Astrocyte (in vitro differentiated cells and primary cell): Measurements from ENCODE around the gene SERPINE3. TPM values are rescaled to one million over a fixed set of nuclear protein-coding genes. Genes with fewer than 3 reads are reported as not detected.

Experiments used
- DNase-seq: peaks from one replicate; pipeline ENCODE4 v3.0.0-alpha.2; 2010; ENCODE audit warnings: low read depth
- FAIRE-seq: peaks from 2 replicates; lab custom pipeline; 2011; peaks lifted over from hg19 to GRCh38; lab: Jason Lieb, UNC
- H2AFZ ChIP-seq: 2 replicates; pipeline ENCODE4 v1.6.0; 2012; ENCODE audit warnings: low read depth, low read length, inconsistent platforms
- H3K27ac ChIP-seq: 2 replicates; pipeline ENCODE4 v1.5.1; 2011; ENCODE audit warnings: low read depth, low read length, inconsistent platforms
- H3K27me3 ChIP-seq: 2 replicates; pipeline ENCODE4 v1.6.0; 2011; ENCODE audit warnings: low read length, inconsistent platforms; ENCODE audit not compliant: insufficient read depth
- H3K36me3 ChIP-seq: 2 replicates; pipeline ENCODE4 v1.5.1; 2011; ENCODE audit warnings: low read length, inconsistent platforms; ENCODE audit not compliant: insufficient read depth
- H3K4me1 ChIP-seq: 2 replicates; pipeline ENCODE4 v1.5.1; 2011; ENCODE audit warnings: low read length, inconsistent platforms; ENCODE audit not compliant: insufficient read depth
- H3K4me2 ChIP-seq: 2 replicates; pipeline ENCODE4 v1.6.0; 2012; ENCODE audit warnings: low read length, inconsistent platforms
- H3K4me3 ChIP-seq: 2 replicates; pipeline ENCODE4 v1.5.1; 2011; ENCODE audit warnings: low read depth, mild to moderate bottlenecking, low read length, inconsistent platforms; ENCODE audit not compliant: insufficient read depth
- H3K79me2 ChIP-seq: 2 replicates; pipeline ENCODE4 v1.6.0; 2012; ENCODE audit warnings: mild to moderate bottlenecking, low read length, inconsistent platforms; ENCODE audit not compliant: insufficient read depth
- H3K9ac ChIP-seq: 2 replicates; pipeline ENCODE4 v1.6.0; 2012; ENCODE audit warnings: mild to moderate bottlenecking, low read length, inconsistent platforms
- H3K9me3 ChIP-seq: 2 replicates; pipeline ENCODE4 v1.5.1; 2012; ENCODE audit warnings: low read depth, mild to moderate bottlenecking, low read length, inconsistent platforms; ENCODE audit not compliant: insufficient read depth
- H4K20me1 ChIP-seq: 2 replicates; pipeline ENCODE4 v1.6.0; 2012; ENCODE audit warnings: low read length, inconsistent platforms; ENCODE audit not compliant: insufficient read depth
- H3K27ac Mint-ChIP-seq: one replicate; pipeline ENCODE4 v1.8.0; 2021; ENCODE audit warnings: mild to moderate bottlenecking, mixed read lengths; ENCODE audit not compliant: unreplicated experiment
- H3K27me3 Mint-ChIP-seq: one replicate; pipeline ENCODE4 v1.8.0; 2021; ENCODE audit warnings: low read depth, mixed read lengths; ENCODE audit not compliant: unreplicated experiment
- H3K36me3 Mint-ChIP-seq: one replicate; pipeline ENCODE4 v1.8.0; 2021; ENCODE audit warnings: low read depth, mixed read lengths; ENCODE audit not compliant: unreplicated experiment
- H3K4me1 Mint-ChIP-seq: one replicate; pipeline ENCODE4 v1.8.0; 2021; ENCODE audit warnings: low read depth, mixed read lengths; ENCODE audit not compliant: unreplicated experiment
- H3K4me3 Mint-ChIP-seq: one replicate; pipeline ENCODE4 v1.8.0; 2021; ENCODE audit warnings: mild to moderate bottlenecking, moderate library complexity, mixed read lengths; ENCODE audit not compliant: unreplicated experiment
- H3K9me3 Mint-ChIP-seq: one replicate; pipeline ENCODE4 v1.8.0; 2021; ENCODE audit warnings: mild to moderate bottlenecking, mixed read lengths; ENCODE audit not compliant: unreplicated experiment
- CTCF ChIP-seq: IDR thresholded peaks from 2 replicates; pipeline ENCODE4 v1.5.1; 2011; ENCODE audit warnings: low read depth, mild to moderate bottlenecking, inconsistent platforms, low read length, moderate library complexity; ENCODE audit not compliant: insufficient read depth
- EZH2 ChIP-seq: IDR thresholded peaks from 2 replicates; pipeline ENCODE4 v1.6.1; 2012; ENCODE audit warnings: mild to moderate bottlenecking, low read length, inconsistent platforms; ENCODE audit not compliant: insufficient read depth
- total RNA-seq: library from RNA; stranded (reverse); gene quantifications from 2 replicates; pipeline ENCODE4 v1.2.1, GENCODE V29; 2021

SERPINE3 gene
- total RNA-seq, 1 donor from 2014 or later: not detected

DNA sequence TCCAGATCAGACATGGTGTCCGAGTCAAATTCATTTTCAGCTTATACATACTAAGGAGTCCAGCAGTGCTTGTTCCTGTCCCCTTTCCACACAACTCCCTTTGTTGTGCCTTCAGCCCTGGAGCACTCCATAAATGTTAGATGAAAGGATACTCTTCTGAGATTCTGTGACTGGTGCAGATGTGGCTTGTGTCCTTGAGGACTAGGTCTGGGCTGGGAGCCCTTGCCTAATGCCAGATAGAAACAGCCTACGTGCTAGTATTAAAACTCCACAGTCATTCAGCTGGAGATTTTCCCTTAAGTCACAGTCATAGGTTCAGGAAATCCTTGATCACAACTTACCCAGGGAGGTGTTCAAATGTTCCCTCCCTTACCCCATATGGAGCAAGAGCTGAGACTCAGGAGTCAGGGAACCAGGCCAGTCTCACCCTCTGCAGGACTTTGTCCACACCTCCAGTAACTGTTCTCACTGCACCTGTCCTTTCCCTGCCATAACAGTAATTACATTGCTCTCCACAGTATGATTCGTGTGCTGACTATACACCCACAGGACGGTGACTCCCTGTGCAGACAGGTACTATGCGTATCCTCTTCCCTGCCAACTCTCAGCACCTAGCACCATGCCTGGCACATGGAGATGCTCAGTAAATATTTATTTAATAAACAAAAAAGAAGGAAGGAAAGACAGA, 15.5 kb upstream of the SERPINE3 start:
- H3K4me1 Mint-ChIP-seq: peaks cover 4% of the 10 kb centered on the region
- Histone ChIP-seq H3K9me3 (no peaks in the 10 kb centered on the region), H2AFZ (no peak overlapping the region), H3K4me2 (no peak overlapping the region), H3K36me3 (no peaks in the 10 kb centered on the region), H3K9ac (no peak overlapping the region), H3K4me3 (no peak overlapping the region), H3K79me2 (no peaks in the 10 kb centered on the region), H4K20me1 (no peaks in the 10 kb centered on the region), H3K27me3 (no peaks in the 10 kb centered on the region), H3K4me1 (no peaks in the 10 kb centered on the region), H3K27ac (no peak overlapping the region)
- DNase-seq (no peak), FAIRE-seq (no peak)
- TF ChIP-seq EZH2 (no peak), CTCF (no peak)
- H3K27ac Mint-ChIP-seq: no peak overlapping the region
- H3K4me3 Mint-ChIP-seq: no peak overlapping the region
- H3K36me3 Mint-ChIP-seq: peaks cover 2% of the 10 kb centered on the region
- H3K9me3 Mint-ChIP-seq: no peaks in the 10 kb centered on the region
- peaks cover 6% of the 10 kb centered on the region for H3K27me3 Mint-ChIP-seq

- DNase-seq: no peak
- TF ChIP-seq CTCF (no peak), EZH2 (no peak)
- no peaks in the 10 kb centered on the region for H3K9me3 Mint-ChIP-seq
Observed at GRCh38 chr13:51324714-51325420, 14.6 kb upstream of the SERPINE3 start.

GRCh38 chr13:51325837-51326236, 13.7 kb upstream of the SERPINE3 start:
- H3K4me1 ChIP-seq: peaks cover 6% of the 10 kb centered on the region

More at GRCh38 chr13:51324714-51325420, 14.6 kb upstream of the SERPINE3 start:
- Mint-ChIP-seq H3K27ac (no peak overlapping the region), H3K36me3 (peaks cover 2% of the 10 kb centered on the region), H3K4me3 (no peak overlapping the region), H3K4me1 (peaks cover 5% of the 10 kb centered on the region), H3K27me3 (peaks cover 6% of the 10 kb centered on the region)
- Histone ChIP-seq H3K9ac (no peak overlapping the region), H3K27ac (no peak overlapping the region), H2AFZ (no peak overlapping the region), H4K20me1 (no peaks in the 10 kb centered on the region), H3K4me2 (no peak overlapping the region), H3K4me1 (no peaks in the 10 kb centered on the region), H3K79me2 (no peaks in the 10 kb centered on the region), H3K27me3 (no peaks in the 10 kb centered on the region), H3K4me3 (no peak overlapping the region), H3K9me3 (no peaks in the 10 kb centered on the region), H3K36me3 (no peaks in the 10 kb centered on the region)
- no peak for FAIRE-seq

More at GRCh38 chr13:51325837-51326236, 13.7 kb upstream of the SERPINE3 start:
- Histone ChIP-seq H3K27ac (no peak overlapping the region), H3K4me2 (no peak overlapping the region), H3K79me2 (no peaks in the 10 kb centered on the region), H3K36me3 (no peaks in the 10 kb centered on the region), H4K20me1 (no peaks in the 10 kb centered on the region), H3K27me3 (no peaks in the 10 kb centered on the region), H2AFZ (no peak overlapping the region), H3K9ac (no peak overlapping the region), H3K4me3 (no peak overlapping the region), H3K9me3 (no peaks in the 10 kb centered on the region)
- no peak for FAIRE-seq
- Mint-ChIP-seq H3K4me3 (no peak overlapping the region), H3K9me3 (no peaks in the 10 kb centered on the region), H3K4me1 (peaks cover 15% of the 10 kb centered on the region), H3K27me3 (peaks cover 6% of the 10 kb centered on the region), H3K36me3 (peaks cover under 1% of the 10 kb centered on the region), H3K27ac (no peak overlapping the region)
- no peak for DNase-seq
- TF ChIP-seq CTCF: no peak
- TF ChIP-seq EZH2: no peak
